CD4-positive, alpha-beta T cell (primary cell): ENCODE data around the gene OST4. TPM values are rescaled to one million over a fixed set of nuclear protein-coding genes. Genes with fewer than 3 reads are reported as not detected.

Experiments used
- ATAC-seq: fragments of 200-7000 bp; cut with Tn5 transposase; one replicate; pipeline ENCODE4 v1.10.0; 2022; ENCODE audit warnings: mild to moderate bottlenecking; ENCODE audit not compliant: poor library complexity
- CTCF ChIA-PET: fragments of 350-600 bp; sonication (Branson Sonifier 250); formaldehyde crosslinking; loops from one replicate; lab custom pipeline; 2021; ENCODE audit warnings: antibody characterized with exemption, inconsistent platforms; lab: Charles Lee
- POLR2A ChIA-PET: fragments of 350-600 bp; sonication (Branson Sonifier 250); formaldehyde crosslinking; loops from one replicate; lab custom pipeline; 2021; ENCODE audit warnings: antibody characterized with exemption, inconsistent platforms; lab: Charles Lee
- DNase-seq, 14 experiments: peaks; one replicate each; pipeline ENCODE4 v3.0.0-alpha.2; 2013 to 2020; ENCODE audit warnings: mixed read lengths in 2 of 14
- H3K27ac ChIP-seq, 2 donors: one replicate each; pipeline versions ENCODE4 v1.5.1 to v1.7.0; 2013; ENCODE audit warnings: low read length in 2 of 2, low read depth in 1 of 2, mild to moderate bottlenecking in 1 of 2
- H3K27me3 ChIP-seq, 2 experiments: 1 replicate in 1 of 2; 2 replicates in 1 of 2; pipeline versions ENCODE4 v1.6.1 to v1.7.0; 2013; ENCODE audit warnings: low read length in 2 of 2, control low read depth in 1 of 2, mild to moderate bottlenecking in 1 of 2, moderate library complexity in 1 of 2; ENCODE audit not compliant: insufficient read depth in 2 of 2, control insufficient read depth in 1 of 2
- H3K36me3 ChIP-seq: one replicate; pipeline ENCODE4 v1.6.1; 2013; ENCODE audit warnings: low read length, control low read depth; ENCODE audit not compliant: insufficient read depth
- H3K4me1 ChIP-seq: one replicate; pipeline ENCODE4 v1.6.1; 2013; ENCODE audit warnings: low read length, control low read depth; ENCODE audit not compliant: insufficient read depth
- H3K4me3 ChIP-seq: one replicate; pipeline ENCODE4 v1.5.1; 2013; ENCODE audit warnings: mild to moderate bottlenecking, low read length, moderate library complexity
- H3K9me3 ChIP-seq, 2 experiments: 1 replicate in 1 of 2; 2 replicates in 1 of 2; pipeline versions ENCODE4 v1.6.1 to v1.7.0; 2013; ENCODE audit warnings: low read length in 2 of 2, mild to moderate bottlenecking in 2 of 2, control low read depth in 1 of 2, moderate library complexity in 1 of 2; ENCODE audit not compliant: control insufficient read depth in 1 of 2, insufficient read depth in 1 of 2
- H3K27ac Mint-ChIP-seq: one replicate; pipeline ENCODE4 v1.8.0; 2020; ENCODE audit warnings: mixed read lengths
- H3K27me3 Mint-ChIP-seq: one replicate; pipeline ENCODE4 v1.8.0; 2021; ENCODE audit warnings: mixed read lengths
- H3K36me3 Mint-ChIP-seq: one replicate; pipeline ENCODE4 v1.8.0; 2021; ENCODE audit warnings: low read depth, mixed read lengths
- H3K4me1 Mint-ChIP-seq: one replicate; pipeline ENCODE4 v1.8.0; 2021; ENCODE audit warnings: low read depth, mixed read lengths
- H3K4me3 Mint-ChIP-seq: one replicate; pipeline ENCODE4 v1.8.0; 2020; ENCODE audit warnings: mild to moderate bottlenecking, mixed read lengths
- H3K9me3 Mint-ChIP-seq: one replicate; pipeline ENCODE4 v1.8.0; 2020; ENCODE audit warnings: mixed read lengths
- CTCF ChIP-seq: fragments of 200-600 bp; IDR thresholded peaks from one replicate; pipeline ENCODE4 v1.8.0; 2022; ENCODE audit warnings: antibody characterized with exemption, mild to moderate bottlenecking
- intact Hi-C, 2 experiments: fragments of 100-400 bp; cut with DNase I in 1 of 2; cut with micrococcal nuclease in 1 of 2; formaldehyde crosslinking; loops; one replicate each; pipeline versions ENCODE4 v1.15.1 to v1.9.0; 2023 to 2025; cut with DNase I, micrococcal nuclease
- total RNA-seq, 174 experiments: library from RNA in 2 of 174; stranded (reverse) in 2 of 174; gene quantifications; one replicate each; pipeline ENCODE4 v1.2.3 and lab custom pipeline; 2021 to 2026

The OST4 gene
- total RNA-seq, 2 experiments from 2014 or later, result 232 to 254 TPM

GRCh38 chr2:27095427-27095744, 23.9 kb upstream of the OST4 start:
- TF ChIP-seq CTCF, result no peak
- Histone ChIP-seq H3K9me3 (no peaks in the 10 kb centered on the region), H3K27me3 (no peaks in the 10 kb centered on the region), H3K36me3 (peaks cover 2% of the 10 kb centered on the region), H3K4me1 (peaks cover 9% of the 10 kb centered on the region), H3K27ac (no peak overlapping the region), H3K4me3 (no peak overlapping the region)
- Mint-ChIP-seq H3K27me3 (no peaks in the 10 kb centered on the region), H3K27ac (no peak overlapping the region), H3K9me3 (no peaks in the 10 kb centered on the region), H3K4me1 (peaks cover 11% of the 10 kb centered on the region), H3K36me3 (peaks cover 7% of the 10 kb centered on the region), H3K4me3 (peak overlapping the region; percentile 4)
- intact Hi-C loops, result loop anchor here in 1 of 2 experiments (5.0 kb wide), 1 partner anchor 587 kb away; no protein-coding TSS in a partner anchor
- ChIA-PET CTCF (interaction anchor here (0.6 to 1.6 kb wide), 2 partner anchors 22 to 184 kb away, joined by 3 to 7 read pairs; no protein-coding TSS in a partner anchor), POLR2A (no interaction called here)
- no peak for DNase-seq
- no peak for ATAC-seq

- H3K9me3 Mint-ChIP-seq, result no peaks in the 10 kb centered on the region
- Histone ChIP-seq H3K27ac (no peak overlapping the region), H3K36me3 (no peaks in the 10 kb centered on the region), H3K4me3 (no peak overlapping the region), H3K27me3 (no peaks in the 10 kb centered on the region), H3K4me1 (peaks cover 9% of the 10 kb centered on the region), H3K9me3 (no peaks in the 10 kb centered on the region)
- no peaks in the 10 kb centered on the region for H3K27me3 Mint-ChIP-seq
- H3K36me3 Mint-ChIP-seq, result peaks cover 7% of the 10 kb centered on the region
- no peak for TF ChIP-seq CTCF
- H3K4me3 Mint-ChIP-seq, result no peak overlapping the region
- CTCF ChIA-PET, result interaction anchor here (1.0 kb wide), 1 partner anchor 185 kb away, joined by 7 read pairs; no protein-coding TSS in a partner anchor
- POLR2A ChIA-PET, result no interaction called here
- DNase-seq, result no peak
- intact Hi-C loops, result no loop called here
- H3K27ac Mint-ChIP-seq, result no peak overlapping the region
- ATAC-seq, result no peak
- H3K4me1 Mint-ChIP-seq, result peaks cover 16% of the 10 kb centered on the region
These were observed 23.0 kb upstream of the OST4 start for GRCh38 chr2:27094353-27094984.

- H3K27ac ChIP-seq, result no peak overlapping the region
- intact Hi-C loops, result no loop called here
- ATAC-seq (no peak), DNase-seq (no peak)
- ChIA-PET CTCF (interaction anchor here (1.0 kb wide), 1 partner anchor 186 kb away, joined by 7 read pairs; no protein-coding TSS in a partner anchor), POLR2A (no interaction called here)
- H3K27me3 Mint-ChIP-seq, result no peaks in the 10 kb centered on the region
- peaks cover 2% of the 10 kb centered on the region for H3K36me3 Mint-ChIP-seq
- no peak overlapping the region for H3K4me3 ChIP-seq
- TF ChIP-seq CTCF, result no peak
- H3K4me1 Mint-ChIP-seq, result peaks cover 16% of the 10 kb centered on the region
- H3K9me3 ChIP-seq, result no peaks in the 10 kb centered on the region
- H3K27me3 ChIP-seq, result no peaks in the 10 kb centered on the region
- no peaks in the 10 kb centered on the region for H3K9me3 Mint-ChIP-seq
- no peaks in the 10 kb centered on the region for H3K36me3 ChIP-seq
- H3K4me1 ChIP-seq, result peaks cover 14% of the 10 kb centered on the region
- no peak overlapping the region for H3K4me3 Mint-ChIP-seq
- H3K27ac Mint-ChIP-seq, result no peak overlapping the region
These were observed 22.2 kb upstream of the OST4 start for GRCh38 chr2:27093430-27094352.
